Epidermal melanocyte (primary cell): ENCODE results near the gene TPX2.

Source experiments
- DNase-seq: peaks from one replicate; pipeline ENCODE4 v3.0.0; 2011; ENCODE audit warnings: low spot score; ENCODE audit not compliant: insufficient read length

TPX2 gene

GRCh38 chr20:31705598-31706597, 33.2 kb upstream of the TPX2 start:
- DNase-seq = no peak

GRCh38 chr20:31706607-31707257, 32.4 kb upstream of the TPX2 start:
- DNase-seq = no peak

GRCh38 chr20:31707258-31707615, 31.9 kb upstream of the TPX2 start:
- no peak for DNase-seq

- no peak for DNase-seq
These were observed 30.9 kb upstream of the TPX2 start for GRCh38 chr20:31707994-31708735.

- no peak for DNase-seq
These were observed 30.2 kb upstream of the TPX2 start for GRCh38 chr20:31708736-31709534.

GRCh38 chr20:31709939-31710338, 29.2 kb upstream of the TPX2 start:
- DNase-seq = no peak

- DNase-seq = no peak
These were observed 28.5 kb upstream of the TPX2 start for GRCh38 chr20:31710423-31711108.

GRCh38 chr20:31711179-31712111, 27.6 kb upstream of the TPX2 start:
- no peak for DNase-seq

GRCh38 chr20:31712112-31712553, 27.0 kb upstream of the TPX2 start:
- no peak for DNase-seq

GRCh38 chr20:31712564-31713311, 26.4 kb upstream of the TPX2 start:
- peak; percentile 68 for DNase-seq

GRCh38 chr20:31713312-31714273, 25.5 kb upstream of the TPX2 start:
- no peak for DNase-seq

GRCh38 chr20:31715766-31716165, 23.3 kb upstream of the TPX2 start:
- DNase-seq = no peak

- no peak for DNase-seq
These were observed 22.7 kb upstream of the TPX2 start for GRCh38 chr20:31716351-31716750.

GRCh38 chr20:31716818-31717477, 22.1 kb upstream of the TPX2 start:
- DNase-seq = no peak

GRCh38 chr20:31717478-31718201, 21.4 kb upstream of the TPX2 start:
- DNase-seq = no peak

GRCh38 chr20:31718952-31719643, 20.0 kb upstream of the TPX2 start:
- no peak for DNase-seq
